NCI-H1092 treated with DMSO at 0.1 percent for 48 hours (cell line): ENCODE data around the gene PARD3B.

Experiments used
- DNase-seq: peaks from one replicate; lab custom pipeline; 2025; lab: John Stamatoyannopoulos, UW

The PARD3B gene

DNA sequence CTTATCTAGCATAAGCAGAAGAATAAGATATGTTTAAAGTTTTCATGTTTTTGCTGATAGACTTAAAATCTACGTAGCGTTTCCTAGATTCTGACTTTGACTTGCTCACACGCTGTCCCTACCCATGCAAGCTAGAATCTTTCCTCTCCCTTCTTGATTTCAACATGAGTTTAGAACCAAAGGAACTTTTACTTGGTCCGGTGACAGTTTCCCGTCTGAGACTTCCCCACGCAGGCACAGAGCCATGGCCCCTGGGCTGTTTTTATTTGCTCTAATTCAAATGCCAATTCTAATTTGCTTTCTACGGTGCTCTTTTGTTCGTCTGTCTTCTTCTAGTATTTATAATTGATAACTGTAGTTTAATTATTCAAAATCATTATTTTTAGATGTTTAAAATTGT, 467.7 kb downstream of the PARD3B start:
- DNase-seq: no peak

DNA sequence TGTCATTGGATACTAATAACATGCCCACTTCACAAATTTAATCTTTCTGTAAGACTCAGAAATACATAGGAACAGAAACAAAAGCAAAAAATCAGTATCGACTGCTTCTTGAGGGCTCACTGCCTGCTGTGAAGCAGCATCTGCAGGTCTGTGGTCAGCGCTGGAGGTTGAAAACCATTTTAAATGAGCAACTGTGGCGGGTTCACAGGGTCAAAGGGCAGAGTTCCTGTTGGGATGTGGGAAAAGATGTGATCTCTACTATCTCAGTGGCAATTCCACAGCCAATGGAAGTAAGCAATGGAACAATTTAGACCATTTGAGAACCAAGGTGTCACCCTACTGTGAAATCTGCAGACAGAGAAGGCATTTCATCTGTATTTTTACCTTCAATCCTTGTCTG, 468.3 kb downstream of the PARD3B start:
- no peak for DNase-seq

- DNase-seq: no peak
Observed at GRCh38 chr2:205014201-205014600, 468.9 kb downstream of the PARD3B start.

- DNase-seq: no peak
Observed at GRCh38 chr2:205017381-205017780, 472.1 kb downstream of the PARD3B start.

GRCh38 chr2:205017912-205018311, 472.6 kb downstream of the PARD3B start:
- no peak for DNase-seq

GRCh38 chr2:205020673-205021072, 475.4 kb downstream of the PARD3B start:
- no peak for DNase-seq

GRCh38 chr2:205022841-205023240, 477.6 kb downstream of the PARD3B start:
- peak; percentile 78 for DNase-seq

- peak; percentile 17 for DNase-seq
Observed at GRCh38 chr2:205024822-205025518, 479.7 kb downstream of the PARD3B start.

DNA sequence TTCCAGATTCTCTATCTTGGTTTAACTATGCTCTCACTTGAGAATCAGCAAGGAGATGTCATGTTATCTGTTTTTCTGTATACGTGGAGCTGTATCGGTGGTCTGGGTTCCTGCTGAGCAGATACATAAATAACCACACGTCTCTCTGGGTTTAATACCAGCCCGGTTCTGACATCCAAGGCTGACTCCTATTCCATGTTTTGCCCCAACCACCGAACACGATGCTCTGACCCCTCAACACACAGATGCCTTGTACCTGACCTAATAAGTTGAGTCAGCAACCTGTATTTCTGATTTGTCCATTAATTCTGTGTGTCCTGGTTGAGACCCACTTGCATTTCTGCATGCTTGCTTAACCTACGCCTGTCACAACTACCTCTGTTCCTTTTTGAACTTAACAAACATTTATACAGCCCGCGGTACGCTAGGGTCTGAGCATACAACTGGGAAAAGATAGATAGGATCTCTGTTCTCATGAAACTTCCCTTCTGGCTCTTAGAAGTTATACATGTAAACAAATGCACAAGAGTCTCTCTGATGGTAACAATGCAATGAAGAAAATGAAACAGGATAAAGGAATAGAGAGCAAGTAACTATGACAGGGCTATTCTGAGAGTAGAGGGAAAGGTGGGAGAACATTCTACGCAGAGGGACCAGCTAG, 480.4 kb downstream of the PARD3B start:
- peak; percentile 4 for DNase-seq

GRCh38 chr2:205030695-205031094, 485.4 kb downstream of the PARD3B start:
- no peak for DNase-seq

DNA sequence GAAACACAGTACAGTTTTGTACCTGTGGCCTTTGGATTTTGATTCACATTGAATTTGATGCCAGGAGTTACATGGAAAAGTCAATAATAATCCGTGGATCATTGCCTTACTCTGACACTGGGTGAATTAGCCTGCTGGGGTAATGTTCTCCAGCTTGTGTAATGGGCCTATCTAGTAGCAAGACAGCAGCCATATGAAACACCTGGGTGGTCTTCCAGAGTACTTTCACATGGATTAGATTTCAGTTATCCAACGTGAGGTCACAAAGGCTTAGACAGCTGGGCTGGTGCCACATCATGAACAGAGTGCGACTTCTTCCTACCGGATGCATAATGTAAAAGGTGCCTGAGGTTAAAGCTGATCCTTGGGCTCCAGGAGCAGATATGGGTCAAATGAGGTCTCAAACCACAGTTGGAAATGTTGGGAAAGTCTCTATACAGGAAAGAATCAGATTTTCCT, 486.8 kb downstream of the PARD3B start:
- peak; percentile 15 for DNase-seq

DNA sequence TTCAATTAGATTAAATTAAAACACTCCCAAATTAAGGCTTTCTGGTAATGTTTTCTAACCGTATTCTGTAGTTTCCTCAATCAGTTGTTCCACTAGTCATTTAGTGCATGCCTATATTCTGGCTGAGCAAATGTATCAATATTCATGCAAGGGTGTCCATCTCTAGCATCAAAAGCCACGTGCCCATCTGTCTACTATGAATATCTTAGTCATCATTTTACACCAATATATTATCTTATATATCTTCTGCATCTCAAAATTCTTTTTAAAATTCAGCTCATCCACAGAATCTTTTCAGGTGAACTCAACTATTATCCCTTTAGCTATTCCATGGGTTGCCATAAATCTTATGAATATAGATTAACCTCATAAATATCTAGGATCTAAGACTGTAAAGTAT, 488.2 kb downstream of the PARD3B start:
- no peak for DNase-seq

DNA sequence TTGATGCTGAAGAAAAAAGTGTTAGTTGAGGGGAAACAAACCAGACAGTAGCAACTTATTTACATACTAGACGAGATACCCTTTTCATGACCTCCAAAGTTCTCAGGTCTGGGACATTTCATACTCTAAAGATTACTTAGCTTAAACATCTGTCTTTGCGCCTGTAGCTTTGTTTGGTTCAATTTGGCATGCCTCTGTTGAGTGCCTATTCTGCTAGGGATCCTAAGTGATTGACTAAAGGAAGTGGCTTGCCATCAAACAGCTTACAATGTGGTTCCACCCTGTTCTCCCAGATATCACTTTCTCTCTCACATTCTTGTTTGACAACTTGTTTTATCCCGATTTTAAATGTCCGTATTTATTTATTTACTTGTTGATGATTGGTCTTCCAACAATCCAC, 488.8 kb downstream of the PARD3B start:
- no peak for DNase-seq

DNA sequence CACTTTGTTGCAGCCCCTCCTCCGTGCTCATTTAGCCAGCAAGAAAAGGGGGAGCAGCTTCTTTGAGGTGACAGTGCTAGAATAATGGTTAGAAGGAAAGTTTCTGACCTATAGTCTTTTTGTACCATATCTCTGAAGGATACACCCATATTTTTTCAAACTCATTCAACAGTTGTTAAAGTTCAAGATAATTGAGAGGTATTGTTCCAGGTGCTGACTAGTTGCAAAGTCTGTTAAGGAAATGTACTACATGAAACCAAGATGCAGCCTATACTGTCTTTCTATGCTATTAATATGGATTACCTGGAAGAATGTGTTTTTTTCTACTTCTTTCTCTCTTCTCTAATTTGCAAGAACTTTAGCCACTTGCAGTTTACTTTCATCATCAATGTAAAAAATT, 495.0 kb downstream of the PARD3B start:
- no peak for DNase-seq

- DNase-seq: no peak
Observed at GRCh38 chr2:205041472-205042130, 496.3 kb downstream of the PARD3B start.

DNA sequence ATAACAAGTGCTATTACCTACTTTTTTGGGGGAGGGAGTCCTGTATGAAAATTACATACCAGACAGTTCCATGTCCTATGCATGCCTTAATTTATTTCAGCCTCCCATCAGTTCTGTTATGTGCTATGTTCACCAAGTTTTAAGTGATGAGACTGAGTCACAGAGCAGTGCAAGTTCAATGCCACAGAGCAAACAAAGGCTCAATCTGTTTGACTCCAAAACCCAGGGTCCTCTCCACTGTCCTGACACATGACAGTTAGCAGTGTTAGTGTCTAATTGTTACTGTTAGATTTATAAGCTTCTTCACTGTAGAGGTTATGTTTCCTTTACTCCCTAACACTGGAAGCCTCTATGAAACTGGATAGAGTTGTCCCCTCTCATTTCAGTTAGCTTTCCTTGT, 498.0 kb downstream of the PARD3B start:
- no peak for DNase-seq

- DNase-seq: no peak
Observed at GRCh38 chr2:205045706-205046105, 500.4 kb downstream of the PARD3B start.

DNA sequence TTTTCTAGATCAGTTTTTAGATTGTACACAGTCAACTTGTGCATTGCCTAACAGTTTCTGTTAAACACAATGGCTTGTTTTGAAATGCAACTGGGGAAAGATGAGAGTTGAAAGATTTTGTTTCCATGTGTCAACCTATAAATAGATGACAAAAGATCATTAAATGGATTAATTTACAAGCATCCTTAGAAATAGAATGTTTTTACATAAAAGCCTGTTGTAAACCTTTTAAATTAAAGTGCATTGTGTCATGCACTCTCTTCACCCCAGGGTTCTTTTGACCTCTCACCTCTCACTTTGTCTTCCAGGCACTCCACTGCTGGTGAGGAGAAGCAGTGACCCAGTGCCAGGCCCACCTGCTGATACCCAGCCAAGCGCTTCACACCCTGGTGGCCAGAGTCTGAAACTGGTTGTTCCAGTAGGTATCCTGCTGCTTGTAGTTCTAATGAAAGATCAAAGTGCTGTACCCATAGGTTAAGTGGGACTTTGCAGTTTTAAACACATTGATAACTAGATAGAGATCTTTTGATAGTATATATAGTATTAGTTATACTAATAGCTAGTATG, 502.1 kb downstream of the PARD3B start:
- peak; percentile 9 for DNase-seq

DNA sequence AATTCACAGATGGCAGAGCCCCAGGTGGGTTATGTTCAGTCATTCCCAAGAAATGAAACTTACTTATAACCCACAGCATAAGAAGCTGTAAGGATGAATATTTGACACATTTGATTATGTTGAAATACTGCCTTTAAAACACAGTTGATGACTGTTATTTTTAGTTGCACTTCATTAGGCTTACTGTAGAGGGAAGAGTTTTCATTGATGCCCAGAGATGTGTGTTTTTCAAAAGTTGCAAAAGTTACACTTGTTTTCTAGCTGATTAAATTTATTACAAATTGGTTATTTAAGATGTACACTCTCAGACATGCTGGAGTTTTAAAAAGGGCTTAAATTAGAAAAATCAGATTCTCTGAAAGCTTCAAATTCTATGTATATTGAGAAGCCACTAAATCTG, 506.1 kb downstream of the PARD3B start:
- no peak for DNase-seq

GRCh38 chr2:205052781-205053180, 507.5 kb downstream of the PARD3B start:
- DNase-seq: no peak

DNA sequence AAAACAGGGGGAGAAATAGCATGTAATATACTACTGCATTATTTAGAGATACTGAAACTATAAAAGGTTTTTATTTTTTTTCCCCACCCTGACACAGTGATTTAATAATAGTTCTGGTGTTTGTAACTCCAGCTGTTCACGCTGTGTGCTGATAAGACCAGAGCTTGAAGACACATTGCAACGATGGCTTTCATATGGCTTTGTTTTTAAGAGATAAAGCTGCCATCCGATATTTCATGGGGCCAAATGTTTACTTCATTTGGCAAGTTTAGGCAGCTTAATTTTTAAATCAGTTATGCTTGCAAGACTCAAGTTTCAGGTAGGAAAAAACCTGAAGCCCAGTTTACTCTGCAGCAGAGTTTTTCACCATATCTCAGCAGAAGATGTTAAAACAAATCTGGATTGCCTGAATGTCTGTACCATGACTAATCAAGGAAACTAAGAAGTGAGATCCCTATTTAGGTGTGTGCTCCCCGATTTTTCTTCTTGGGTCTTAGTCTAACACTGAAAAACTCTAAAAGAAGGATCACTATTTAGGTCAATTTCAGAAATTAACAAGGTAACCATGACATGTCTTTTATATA, 508.6 kb downstream of the PARD3B start:
- DNase-seq: no peak

GRCh38 chr2:205054789-205055188, 509.5 kb downstream of the PARD3B start:
- no peak for DNase-seq

DNA sequence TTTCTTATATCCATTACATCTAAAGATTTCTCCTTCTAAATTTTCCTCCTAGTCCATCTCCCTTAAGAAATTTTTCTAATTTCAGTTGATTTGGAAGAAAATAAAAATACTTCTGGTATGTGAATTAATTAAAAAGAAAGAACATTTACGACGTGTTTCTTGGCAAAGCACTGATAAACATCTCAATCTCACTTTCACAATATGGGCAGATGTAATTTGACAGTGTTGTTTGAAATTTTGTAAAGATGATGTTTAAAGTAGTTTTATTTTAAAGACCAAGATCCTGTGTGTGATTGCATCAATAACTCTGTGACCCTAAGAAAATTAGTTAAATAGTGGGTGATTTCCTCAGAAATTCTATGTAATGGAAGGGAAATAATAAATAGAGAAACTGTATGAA, 510.0 kb downstream of the PARD3B start:
- no peak for DNase-seq
